Large intestine (tissue), 3 donors: ENCODE data around the gene ANXA2R. TPM values are rescaled to one million over a fixed set of nuclear protein-coding genes. Genes with fewer than 3 reads are reported as not detected.
"Not testable (repeated sequence)": the region's sequence is repeated elsewhere in the genome, so short reads cannot be mapped to it uniquely, and the experiment has no call there.

Experiments used
- DNase-seq, 2 donors: peaks; one replicate each; pipeline versions ENCODE4 v3.0.0 to v3.0.0-alpha.2; 2013
- H3K27ac ChIP-seq: one replicate; pipeline ENCODE4 v1.5.1; 2013; ENCODE audit warnings: low read length
- H3K27me3 ChIP-seq: 2 replicates; pipeline ENCODE4 v1.6.1; 2013; ENCODE audit warnings: low read length; ENCODE audit not compliant: control insufficient read depth, insufficient read depth
- H3K36me3 ChIP-seq: 2 replicates; pipeline ENCODE4 v1.6.1; 2013; ENCODE audit warnings: low read length; ENCODE audit not compliant: control insufficient read depth, insufficient read depth
- H3K4me1 ChIP-seq: one replicate; pipeline ENCODE4 v1.6.1; 2013; ENCODE audit warnings: low read length; ENCODE audit not compliant: control insufficient read depth, insufficient read depth
- H3K4me3 ChIP-seq: one replicate; pipeline ENCODE4 v1.5.1; 2013; ENCODE audit warnings: low read length
- H3K9me3 ChIP-seq: one replicate; pipeline ENCODE4 v1.6.1; 2013; ENCODE audit warnings: mild to moderate bottlenecking, low read depth, low read length, moderate library complexity; ENCODE audit not compliant: control insufficient read depth
- WGBS: methylation state at CpG from one replicate; pipeline ENCODE4 v1.1.5; 2013; ENCODE audit warnings: low lambda C conversion rate; ENCODE audit not compliant: insufficient coverage; 5-methylcytosine and 5-hydroxymethylcytosine counted together
- polyA plus RNA-seq: library from polyadenylated mRNA; unstranded; fragments of 120-200 nt; gene quantifications from one replicate; pipeline ENCODE4 v1.2.1, GENCODE V29; 2013

Gene ANXA2R
- polyA plus RNA-seq, 1 donor: 1.4 TPM

GRCh38 chr5:43074987-43075318 is 34.8 kb upstream of the ANXA2R start:
- DNase-seq: no peak
- Histone ChIP-seq H3K27ac (no peak overlapping the region), H3K4me1 (no peaks in the 10 kb centered on the region), H3K9me3 (no peaks in the 10 kb centered on the region), H3K36me3 (peaks cover 28% of the 10 kb centered on the region), H3K27me3 (no peaks in the 10 kb centered on the region), H3K4me3 (no peak overlapping the region)
- WGBS: no CpG with 5 or more reads among the region's 9 CpGs

GRCh38 chr5:43073597-43074546 is 33.8 kb upstream of the ANXA2R start:
- DNase-seq: no peak
- 100% methylated on average over 4 of the region's 12 CpGs for WGBS
- Histone ChIP-seq H3K4me3 (no peak overlapping the region), H3K36me3 (peaks cover 25% of the 10 kb centered on the region), H3K27ac (no peak overlapping the region), H3K27me3 (no peaks in the 10 kb centered on the region), H3K4me1 (peaks cover 2% of the 10 kb centered on the region), H3K9me3 (no peaks in the 10 kb centered on the region)

GRCh38 chr5:43069401-43069720 is 29.2 kb upstream of the ANXA2R start:
- Histone ChIP-seq H3K36me3 (peaks cover 17% of the 10 kb centered on the region), H3K4me1 (peaks cover 15% of the 10 kb centered on the region)
- DNase-seq, H3K4me3 ChIP-seq, H3K27me3 ChIP-seq, H3K9me3 ChIP-seq, H3K27ac ChIP-seq: not testable (repeated sequence)
- 100% methylated on average over 1 of the region's 3 CpGs for WGBS

- peaks cover 17% of the 10 kb centered on the region for H3K36me3 ChIP-seq
- no CpG with 5 or more reads among the region's 2 CpGs for WGBS
- H3K27me3 ChIP-seq: no peaks in the 10 kb centered on the region
- no peaks in the 10 kb centered on the region for H3K9me3 ChIP-seq
- H3K27ac ChIP-seq: no peak overlapping the region
- DNase-seq: no peak
- peak overlapping the region; percentile 85 for H3K4me3 ChIP-seq
- H3K4me1 ChIP-seq: peaks cover 15% of the 10 kb centered on the region
Measured at GRCh38 chr5:43068037-43068436, 27.9 kb upstream of the ANXA2R start.

GRCh38 chr5:43066799-43067741 is 27.0 kb upstream of the ANXA2R start:
- no peaks in the 10 kb centered on the region for H3K9me3 ChIP-seq
- no CpG with 5 or more reads among the region's 45 CpGs for WGBS

GRCh38 chr5:43065948-43066798 is 26.1 kb upstream of the ANXA2R start:
- H3K27ac ChIP-seq: peak overlapping the region; percentile 99
- peaks cover 13% of the 10 kb centered on the region for H3K36me3 ChIP-seq
- 0% methylated on average over 2 of the region's 75 CpGs for WGBS
- peak; percentile 57 to 86 for DNase-seq
- H3K9me3 ChIP-seq: no peaks in the 10 kb centered on the region
- H3K4me1 ChIP-seq: peaks cover 18% of the 10 kb centered on the region
- no peaks in the 10 kb centered on the region for H3K27me3 ChIP-seq
- peak overlapping the region; percentile 85 for H3K4me3 ChIP-seq

More at GRCh38 chr5:43066799-43067741, 27.0 kb upstream of the ANXA2R start:
- H3K27me3 ChIP-seq: no peaks in the 10 kb centered on the region
- DNase-seq: peak; percentile 83 to 93
- peak overlapping the region; percentile 99 for H3K27ac ChIP-seq
- peaks cover 17% of the 10 kb centered on the region for H3K36me3 ChIP-seq
- H3K4me3 ChIP-seq: peak overlapping the region; percentile 85
- peaks cover 15% of the 10 kb centered on the region for H3K4me1 ChIP-seq

- Histone ChIP-seq H3K4me1 (peaks cover 19% of the 10 kb centered on the region), H3K27ac (peak overlapping the region; percentile 99), H3K36me3 (peaks cover 6% of the 10 kb centered on the region), H3K9me3 (no peaks in the 10 kb centered on the region), H3K27me3 (no peaks in the 10 kb centered on the region), H3K4me3 (peak overlapping the region; percentile 85)
- WGBS: no CpG with 5 or more reads among the region's 18 CpGs
- DNase-seq: peak in 1 of 2 donors; percentile 77
Measured at GRCh38 chr5:43065387-43065947, 25.3 kb upstream of the ANXA2R start.

GRCh38 chr5:43063721-43064171 is 23.6 kb upstream of the ANXA2R start:
- no peaks in the 10 kb centered on the region for H3K36me3 ChIP-seq
- H3K4me1 ChIP-seq: peaks cover 16% of the 10 kb centered on the region
- WGBS: no CpG with 5 or more reads among the region's 12 CpGs
- H3K4me3 ChIP-seq: no peak overlapping the region
- no peak overlapping the region for H3K27ac ChIP-seq
- no peaks in the 10 kb centered on the region for H3K9me3 ChIP-seq
- no peak for DNase-seq
- H3K27me3 ChIP-seq: no peaks in the 10 kb centered on the region

GRCh38 chr5:43061352-43062075 is 21.4 kb upstream of the ANXA2R start:
- Histone ChIP-seq H3K9me3 (no peaks in the 10 kb centered on the region), H3K4me1 (peaks cover 4% of the 10 kb centered on the region), H3K27me3 (no peaks in the 10 kb centered on the region), H3K4me3 (no peak overlapping the region), H3K27ac (no peak overlapping the region), H3K36me3 (no peaks in the 10 kb centered on the region)
- 77% methylated on average over 3 of the region's 5 CpGs for WGBS
- peak in 1 of 2 donors; percentile 66 for DNase-seq
